Spleen (tissue), 7 donors: ENCODE results near the gene MEG3.

Experiments
- CTCF ChIP-seq, 11 experiments: fragments of 200-600 bp in 7 of 11; fragments of 450-650 bp in 4 of 11; sonication (generic) in 4 of 11; IDR thresholded peaks in 8 of 11; conservative IDR thresholded peaks in 3 of 11; 1 replicate in 7 of 11; 2 replicates in 4 of 11; pipeline versions ENCODE4 v1.4.0 to v1.8.0; 2016 to 2021; ENCODE audit warnings: antibody characterized with exemption in 11 of 11, inconsistent platforms in 4 of 11, mild to moderate bottlenecking in 1 of 11
- POLR2A ChIP-seq, 3 donors: fragments of 450-650 bp; IDR thresholded peaks; one replicate each; pipeline ENCODE4 v1.5.1; 2017; ENCODE audit warnings: antibody characterized with exemption in 3 of 3, mild to moderate bottlenecking in 1 of 3
- POLR2AphosphoS5 ChIP-seq, 3 donors: sonication (generic); formaldehyde crosslinking; IDR thresholded peaks; one replicate each; pipeline ENCODE4 v1.5.1; 2017; ENCODE audit warnings: antibody characterized with exemption in 3 of 3
- donor health status: DM: no; HTN: no; CAD: no; lungs with moderate emphysema.
- donor health status: DM: no; HTN: no; CAD: no.
- donor health status: DM: no; HTN: no; CAD: no.

GRCh38 chr14:100887728-100888335 lies 61.9 kb downstream of the MEG3 start:
- TF ChIP-seq CTCF (IDR thresholded peaks at IDR 0.05 in 8 of 11, conservative IDR thresholded peaks at IDR 0.05 in 3 of 11) (no peak), POLR2AphosphoS5 (IDR thresholded peaks at IDR 0.05) (no peak), POLR2A (IDR thresholded peaks at IDR 0.05) (no peak)
